Measurements from ENCODE around the gene ANKRD1. TPM values are rescaled to one million over a fixed set of nuclear protein-coding genes. Genes with fewer than 3 reads are reported as not detected.

Gene ANKRD1
- total and polyA plus RNA-seq, 2 donors = 2.0 to 27.4 TPM

DNA sequence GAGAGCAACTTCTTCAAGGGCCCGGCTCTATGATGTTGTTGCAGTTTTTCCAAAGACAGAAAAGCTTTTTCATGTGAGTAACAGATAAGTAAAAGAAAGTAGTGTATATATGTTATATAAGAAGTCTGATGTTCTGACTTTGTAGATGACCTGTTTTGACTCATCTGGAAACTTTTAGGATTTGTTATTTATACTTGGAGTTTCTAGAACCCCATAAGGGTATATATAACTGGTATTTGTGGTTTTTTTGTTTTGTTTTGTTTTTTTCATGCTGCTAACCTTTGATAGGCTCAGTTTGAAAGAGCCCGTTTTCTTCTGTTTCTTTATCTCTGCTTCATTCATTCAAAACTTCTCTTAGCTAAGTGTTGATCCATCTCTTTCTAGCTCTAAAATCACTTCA is 41.8 kb downstream of the ANKRD1 start:
- Histone ChIP-seq H3K27ac (ENCODE audit: low read depth in 1 of 2, low read length in 1 of 2) (no peak overlapping the region), H3K9me3 (ENCODE audit: control insufficient read depth in 2 of 2, insufficient read depth in 1 of 2, low read length in 1 of 2) (no peaks in the 10 kb centered on the region), H3K4me1 (ENCODE audit: control insufficient read depth in 2 of 2, insufficient read depth in 2 of 2, low read length in 2 of 2) (no peaks in the 10 kb centered on the region), H3K36me3 (ENCODE audit: control insufficient read depth in 2 of 2, insufficient read depth in 2 of 2, low read length in 1 of 2) (peaks cover 16 to 52% of the 10 kb centered on the region in 2 donors), H3K27me3 (ENCODE audit: control insufficient read depth in 2 of 2, insufficient read depth in 1 of 2, low read length in 1 of 2) (no peaks in the 10 kb centered on the region), H3K4me3 (ENCODE audit: low read length in 2 of 2) (no peak overlapping the region)
- 95% methylated on average over 2 of the region's 2 CpGs for WGBS
- DNase-seq (ENCODE audit: low read depth in 6 of 9, low spot score in 9 of 9) = no peak

DNA sequence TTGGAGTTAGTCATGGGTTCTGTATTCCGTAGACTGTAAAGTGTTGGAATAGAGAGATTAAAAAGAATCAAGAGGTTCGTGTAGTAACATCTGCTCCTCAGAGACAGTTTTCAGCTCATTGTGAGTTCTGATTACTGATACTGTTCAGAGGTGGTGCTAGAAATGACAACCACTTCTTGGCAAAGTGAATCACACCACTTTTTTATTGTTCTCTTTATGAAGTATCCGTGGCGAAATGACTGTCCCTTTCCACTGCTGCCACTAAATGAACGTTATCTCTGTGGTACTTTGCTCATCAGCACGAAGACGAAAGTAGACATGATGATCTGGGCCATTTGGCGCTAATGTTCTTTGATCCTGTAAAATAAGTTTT is 48.3 kb downstream of the ANKRD1 start:
- WGBS = 45% methylated on average over 8 of the region's 8 CpGs
- Histone ChIP-seq H3K4me1 (ENCODE audit: control insufficient read depth in 2 of 2, insufficient read depth in 2 of 2, low read length in 2 of 2) (peaks cover 7 to 10% of the 10 kb centered on the region in 2 donors), H3K27ac (ENCODE audit: low read depth in 1 of 2, low read length in 1 of 2) (no peak overlapping the region), H3K36me3 (ENCODE audit: control insufficient read depth in 2 of 2, insufficient read depth in 2 of 2, low read length in 1 of 2) (peaks cover 13 to 21% of the 10 kb centered on the region in 2 donors), H3K4me3 (ENCODE audit: low read length in 2 of 2) (peak overlapping the region; percentile 64 to 98), H3K27me3 (ENCODE audit: control insufficient read depth in 2 of 2, insufficient read depth in 1 of 2, low read length in 1 of 2) (peaks cover 0 to 4% of the 10 kb centered on the region in 2 donors), H3K9me3 (ENCODE audit: control insufficient read depth in 2 of 2, insufficient read depth in 1 of 2, low read length in 1 of 2) (no peaks in the 10 kb centered on the region)
- DNase-seq (ENCODE audit: low read depth in 6 of 9, low spot score in 9 of 9) = no peak

DNA sequence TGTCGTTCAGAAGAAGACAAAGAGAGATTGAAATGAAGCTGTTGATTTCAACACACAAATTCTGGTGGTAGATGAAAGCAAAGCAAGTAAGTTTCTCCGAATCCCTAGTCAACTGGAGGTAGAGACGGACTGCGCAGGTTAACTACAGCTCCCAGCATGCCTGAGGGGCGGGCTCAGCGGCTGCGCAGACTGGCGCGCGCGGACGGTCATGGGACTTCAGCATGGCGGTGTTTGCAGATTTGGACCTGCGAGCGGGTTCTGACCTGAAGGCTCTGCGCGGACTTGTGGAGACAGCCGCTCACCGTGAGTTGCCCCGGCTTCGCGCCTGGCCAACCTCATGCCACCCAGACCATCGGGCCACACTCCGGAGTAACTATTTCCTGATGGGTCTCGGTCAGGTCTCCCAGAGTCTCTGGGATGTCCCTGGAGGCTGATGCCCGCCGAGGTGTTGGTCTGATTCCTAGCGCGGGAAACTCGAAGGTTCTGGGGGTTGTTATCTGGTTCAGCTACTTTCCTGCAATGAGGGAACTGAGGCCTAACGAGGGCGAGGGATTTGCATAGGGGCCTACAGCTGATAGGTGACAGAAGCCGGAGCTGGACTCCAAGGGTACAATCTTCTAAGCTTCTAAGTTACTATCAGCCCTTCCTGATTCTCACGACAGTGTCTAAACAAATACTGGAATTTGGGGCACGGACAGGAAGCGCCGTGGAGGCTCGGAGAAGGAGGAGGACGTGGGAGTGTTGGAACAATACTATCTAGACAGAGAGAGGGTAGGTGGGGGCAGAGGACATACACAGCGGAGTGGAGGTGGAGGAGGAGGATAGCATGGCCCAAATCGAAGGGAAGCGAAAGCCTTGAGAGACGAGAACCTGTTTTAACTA is 48.9 kb downstream of the ANKRD1 start, which contains the start of gene RPP30:
Gene RPP30, plus strand, starts transcription at position 209 of the 882 bp plus-strand sequence. Its CDS starts 13 bp downstream, at position 222.
- peak within 1 kb of the TSS; percentile 26 to 72 for H3K27ac ChIP-seq (ENCODE audit: low read depth in 1 of 2, low read length in 1 of 2)
- under 1% methylated on average over 43 of the region's 43 CpGs for WGBS
- no peaks in the 10 kb centered on the region for H3K9me3 ChIP-seq (ENCODE audit: control insufficient read depth in 2 of 2, insufficient read depth in 1 of 2, low read length in 1 of 2)
- H3K4me3 ChIP-seq (ENCODE audit: low read length in 2 of 2) = peak within 1 kb of the TSS; percentile 64 to 98
- H3K27me3 ChIP-seq (ENCODE audit: control insufficient read depth in 2 of 2, insufficient read depth in 1 of 2, low read length in 1 of 2) = peaks cover 3 to 6% of the 10 kb centered on the region in 2 donors
- peak; percentile 48 to 89 (median 76) for DNase-seq (ENCODE audit: low read depth in 6 of 9, low spot score in 9 of 9)
- peaks cover 11 to 15% of the 10 kb centered on the region in 2 donors for H3K36me3 ChIP-seq (ENCODE audit: control insufficient read depth in 2 of 2, insufficient read depth in 2 of 2, low read length in 1 of 2)
- H3K4me1 ChIP-seq (ENCODE audit: control insufficient read depth in 2 of 2, insufficient read depth in 2 of 2, low read length in 2 of 2) = peaks cover 7 to 10% of the 10 kb centered on the region in 2 donors

DNA sequence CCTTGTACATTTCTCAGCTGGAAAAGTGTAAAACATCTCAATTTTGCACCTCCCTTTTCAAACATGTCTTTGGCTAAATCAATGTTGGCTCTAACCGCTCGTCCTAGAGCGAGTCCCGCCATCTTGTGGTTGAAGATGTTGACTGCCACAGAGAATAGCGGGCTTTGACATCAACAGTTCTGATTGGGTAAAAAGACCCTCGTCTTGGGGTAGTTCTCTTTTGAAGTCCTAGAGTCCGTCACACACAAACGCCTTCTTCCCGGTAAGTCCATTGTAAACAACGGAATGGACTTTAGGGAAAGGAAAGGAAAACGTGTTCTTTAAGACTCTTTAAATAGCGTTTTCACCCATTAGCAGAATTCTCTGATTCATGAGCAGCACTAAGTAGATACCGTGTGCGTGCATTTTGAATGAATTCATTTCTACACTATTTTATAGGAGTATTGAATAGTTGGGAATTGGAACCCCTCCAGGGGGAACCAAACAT is 49.6 kb downstream of the ANKRD1 start:
- Histone ChIP-seq H3K4me3 (ENCODE audit: low read length in 2 of 2) (peak overlapping the region; percentile 64 to 98), H3K4me1 (ENCODE audit: control insufficient read depth in 2 of 2, insufficient read depth in 2 of 2, low read length in 2 of 2) (peaks cover 7 to 10% of the 10 kb centered on the region in 2 donors), H3K27ac (ENCODE audit: low read depth in 1 of 2, low read length in 1 of 2) (peak overlapping the region; percentile 26 to 72), H3K36me3 (ENCODE audit: control insufficient read depth in 2 of 2, insufficient read depth in 2 of 2, low read length in 1 of 2) (peaks cover 4 to 8% of the 10 kb centered on the region in 2 donors), H3K9me3 (ENCODE audit: control insufficient read depth in 2 of 2, insufficient read depth in 1 of 2, low read length in 1 of 2) (no peaks in the 10 kb centered on the region), H3K27me3 (ENCODE audit: control insufficient read depth in 2 of 2, insufficient read depth in 1 of 2, low read length in 1 of 2) (peaks cover 5 to 8% of the 10 kb centered on the region in 2 donors)
- DNase-seq (ENCODE audit: low read depth in 6 of 9, low spot score in 9 of 9) = peak in 8 of 9 donors; percentile 47 to 86 (median 67)
- WGBS = 2% methylated on average over 14 of the region's 14 CpGs

DNA sequence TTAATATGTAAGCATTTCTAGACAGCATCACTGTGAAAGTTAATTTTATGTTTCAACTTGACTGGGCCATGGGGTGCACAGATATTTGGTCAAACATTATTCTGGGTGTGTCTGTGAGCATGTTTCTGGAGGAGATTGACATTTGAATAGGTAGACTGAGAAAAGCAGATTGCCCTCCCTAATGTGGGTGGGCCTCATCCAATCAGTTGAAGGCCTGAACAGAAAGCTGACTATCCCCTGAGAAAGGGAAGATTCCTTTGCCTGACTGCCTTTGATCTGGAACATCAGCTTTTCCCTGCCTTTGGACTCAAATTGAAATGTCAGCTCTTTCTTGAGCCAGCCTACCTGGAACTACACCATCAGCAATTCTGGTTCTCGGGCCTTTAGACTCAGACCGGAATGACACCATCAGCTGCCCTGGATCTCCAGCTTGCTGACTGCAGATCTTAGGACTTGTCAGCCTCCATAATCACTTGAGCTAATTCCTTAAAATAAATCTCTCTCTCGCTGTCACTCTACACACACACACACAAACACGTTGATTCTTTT is 54.8 kb downstream of the ANKRD1 start:
- Histone ChIP-seq H3K27me3 (ENCODE audit: control insufficient read depth in 2 of 2, insufficient read depth in 1 of 2, low read length in 1 of 2) (peaks cover 10 to 28% of the 10 kb centered on the region in 2 donors), H3K36me3 (ENCODE audit: control insufficient read depth in 2 of 2, insufficient read depth in 2 of 2, low read length in 1 of 2) (no peaks in the 10 kb centered on the region), H3K9me3 (ENCODE audit: control insufficient read depth in 2 of 2, insufficient read depth in 1 of 2, low read length in 1 of 2) (no peaks in the 10 kb centered on the region), H3K27ac (ENCODE audit: low read depth in 1 of 2, low read length in 1 of 2) (no peak overlapping the region), H3K4me1 (ENCODE audit: control insufficient read depth in 2 of 2, insufficient read depth in 2 of 2, low read length in 2 of 2) (peaks cover 0 to 3% of the 10 kb centered on the region in 2 donors), H3K4me3 (ENCODE audit: low read length in 2 of 2) (no peak overlapping the region)
- no peak for DNase-seq (ENCODE audit: low read depth in 6 of 9, low spot score in 9 of 9)
- WGBS = 97% methylated on average over 4 of the region's 4 CpGs

DNA sequence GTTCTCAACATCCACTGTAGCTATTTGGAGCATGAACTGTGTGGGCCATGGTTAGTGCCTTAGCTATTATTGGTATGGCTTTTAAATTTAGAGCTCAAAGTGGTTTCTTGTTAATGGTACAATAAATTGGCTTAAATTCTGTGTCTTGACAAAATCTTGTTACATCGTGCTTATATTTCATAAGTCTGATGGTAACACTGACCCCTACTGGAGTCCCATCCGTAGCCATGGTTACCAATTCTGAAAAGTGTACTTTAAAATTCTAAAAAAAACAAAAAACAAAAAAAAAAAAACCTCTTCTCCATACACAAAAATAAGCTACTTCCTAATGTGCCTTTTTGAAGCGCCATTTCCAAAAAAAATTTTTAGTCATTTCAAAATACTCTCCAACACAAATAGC is 55.5 kb downstream of the ANKRD1 start:
- DNase-seq (ENCODE audit: low read depth in 6 of 9, low spot score in 9 of 9) = peak in 1 of 9 donors; percentile 17
- 33% methylated on average over 3 of the region's 3 CpGs for WGBS
- H3K4me1 ChIP-seq (ENCODE audit: control insufficient read depth in 2 of 2, insufficient read depth in 2 of 2, low read length in 2 of 2) = no peaks in the 10 kb centered on the region

DNA sequence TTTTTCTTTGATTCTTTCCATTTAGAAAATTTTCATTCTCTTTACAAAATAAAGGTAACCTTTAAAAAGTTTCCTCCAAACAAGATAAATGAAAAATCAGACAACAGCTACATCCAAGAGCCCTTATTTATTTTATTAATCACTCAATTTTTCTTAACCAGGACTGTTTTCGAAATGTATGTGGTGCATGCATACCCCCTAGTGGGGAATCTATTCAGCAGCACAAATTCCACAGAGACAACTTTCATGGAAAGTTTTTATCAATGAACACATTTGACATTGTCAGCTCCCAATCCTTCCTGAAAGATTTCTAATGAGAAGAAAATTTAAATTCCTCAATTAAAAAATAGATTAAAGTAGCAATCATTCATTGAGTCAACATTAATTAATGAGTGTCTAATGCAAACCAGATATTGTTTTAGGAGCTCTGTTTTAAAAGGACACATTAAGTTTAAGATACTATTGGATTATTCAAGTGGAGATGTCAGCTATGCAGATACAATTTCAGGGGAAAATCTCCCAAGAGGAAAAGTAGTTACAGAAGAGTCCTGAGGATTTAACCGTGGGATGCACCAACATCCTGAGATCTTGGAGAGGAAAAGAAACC is 57.9 kb downstream of the ANKRD1 start:
- Histone ChIP-seq H3K4me3 (ENCODE audit: low read length in 2 of 2) (no peak overlapping the region), H3K27ac (ENCODE audit: low read depth in 1 of 2, low read length in 1 of 2) (no peak overlapping the region), H3K27me3 (ENCODE audit: control insufficient read depth in 2 of 2, insufficient read depth in 1 of 2, low read length in 1 of 2) (peaks cover 21 to 51% of the 10 kb centered on the region in 2 donors), H3K9me3 (ENCODE audit: control insufficient read depth in 2 of 2, insufficient read depth in 1 of 2, low read length in 1 of 2) (no peaks in the 10 kb centered on the region), H3K4me1 (ENCODE audit: control insufficient read depth in 2 of 2, insufficient read depth in 2 of 2, low read length in 2 of 2) (peaks cover 0 to 4% of the 10 kb centered on the region in 2 donors), H3K36me3 (ENCODE audit: control insufficient read depth in 2 of 2, insufficient read depth in 2 of 2, low read length in 1 of 2) (no peaks in the 10 kb centered on the region)
- 46% methylated on average over 2 of the region's 2 CpGs for WGBS
- DNase-seq (ENCODE audit: low read depth in 6 of 9, low spot score in 9 of 9) = peak in 2 of 9 donors; percentile 12 to 29

More for the DNA sequence above, 55.5 kb downstream of the ANKRD1 start:
- no peak overlapping the region for H3K27ac ChIP-seq (ENCODE audit: low read depth in 1 of 2, low read length in 1 of 2)
- no peaks in the 10 kb centered on the region for H3K9me3 ChIP-seq (ENCODE audit: control insufficient read depth in 2 of 2, insufficient read depth in 1 of 2, low read length in 1 of 2)
- H3K36me3 ChIP-seq (ENCODE audit: control insufficient read depth in 2 of 2, insufficient read depth in 2 of 2, low read length in 1 of 2) = no peaks in the 10 kb centered on the region
- peaks cover 11 to 33% of the 10 kb centered on the region in 2 donors for H3K27me3 ChIP-seq (ENCODE audit: control insufficient read depth in 2 of 2, insufficient read depth in 1 of 2, low read length in 1 of 2)
- H3K4me3 ChIP-seq (ENCODE audit: low read length in 2 of 2) = no peak overlapping the region
